ENCODE measurements around the gene NSUN7.

- TF ChIP-seq CTCF (IDR thresholded peaks at IDR 0.05) (no peak), POLR2A (IDR thresholded peaks at IDR 0.05) (no peak)
These were observed 62.2 kb downstream of the NSUN7 start for GRCh38 chr4:40811956-40812355.
